Upper lobe of left lung (tissue), 6 donors: ENCODE results near the gene TMEM18. TPM values are rescaled to one million over a fixed set of nuclear protein-coding genes. Genes with fewer than 3 reads are reported as not detected.

Experiments
- ATAC-seq, 2 donors: fragments of 200-7000 bp; cut with Tn5 transposase; one replicate each; pipeline ENCODE4 v1.9.1; 2022; ENCODE audit warnings: mild to moderate bottlenecking in 2 of 2, moderate library complexity in 2 of 2; ENCODE audit not compliant: low FRiP score in 2 of 2
- DNase-seq, 2 donors: peaks; one replicate each; pipeline ENCODE4 v3.0.0-alpha.2; 2019 to 2020
- H3K27ac ChIP-seq, 4 donors: fragments of 200-600 bp; sonication (generic); one replicate each; pipeline ENCODE4 v1.5.1; 2016 to 2019
- H3K27me3 ChIP-seq, 4 donors: fragments of 200-600 bp; sonication (generic); one replicate each; pipeline ENCODE4 v1.5.1; 2017 to 2019
- H3K36me3 ChIP-seq, 4 donors: fragments of 200-600 bp; sonication (generic); one replicate each; pipeline ENCODE4 v1.5.1; 2016 to 2019
- H3K4me1 ChIP-seq, 4 donors: fragments of 200-600 bp; sonication (generic); one replicate each; pipeline ENCODE4 v1.5.1; 2018 to 2019
- H3K4me3 ChIP-seq, 4 donors: fragments of 200-600 bp; sonication (generic); one replicate each; pipeline ENCODE4 v1.5.1; 2017 to 2019; ENCODE audit warnings: mild to moderate bottlenecking in 2 of 4, moderate library complexity in 1 of 4
- H3K9me3 ChIP-seq, 4 donors: fragments of 200-600 bp; sonication (generic); one replicate each; pipeline ENCODE4 v1.5.1; 2018 to 2019
- CTCF ChIP-seq, 6 experiments: fragments of 450-650 bp in 4 of 6; fragments of 200-600 bp in 2 of 6; sonication (generic) in 2 of 6; IDR thresholded peaks; one replicate each; pipeline ENCODE4 v1.5.1; 2016 to 2019; ENCODE audit warnings: antibody characterized with exemption in 6 of 6
- EP300 ChIP-seq, 4 donors: sonication (generic); formaldehyde crosslinking; IDR thresholded peaks; one replicate each; pipeline ENCODE4 v1.5.1; 2017; ENCODE audit warnings: antibody characterized with exemption in 4 of 4, control low read depth in 2 of 4
- POLR2A ChIP-seq, 4 donors: fragments of 450-650 bp; IDR thresholded peaks; one replicate each; pipeline ENCODE4 v1.5.1; 2016 to 2017; ENCODE audit warnings: antibody characterized with exemption in 4 of 4, mild to moderate bottlenecking in 2 of 4
- POLR2AphosphoS5 ChIP-seq, 2 donors: sonication (generic); formaldehyde crosslinking; IDR thresholded peaks; one replicate each; pipeline ENCODE4 v1.5.1; 2017; ENCODE audit warnings: antibody characterized with exemption in 2 of 2
- WGBS, 2 donors: methylation state at CpG; one replicate each; pipeline ENCODE4 v1.1.5; 2017 to 2018; 5-methylcytosine and 5-hydroxymethylcytosine counted together
- total RNA-seq, 6 donors: library from RNA; depleted of rRNA in 4 of 6; stranded (reverse); fragments of >200 nt in 4 of 6; gene quantifications; one replicate each; pipeline versions ENCODE4 v1.1.0 to v1.2.1, GENCODE V29; 2016 to 2021
- donor health status: DM: no; HTN: no; CAD: no; lungs with moderate emphysema.
- donor health status: DM: no; HTN: yes; CAD: no; lungs with severe emphysema.

The TMEM18 gene
- total RNA-seq, 6 donors from 2014 or later: 5.0 to 31.4 (median 17.3) TPM

DNA sequence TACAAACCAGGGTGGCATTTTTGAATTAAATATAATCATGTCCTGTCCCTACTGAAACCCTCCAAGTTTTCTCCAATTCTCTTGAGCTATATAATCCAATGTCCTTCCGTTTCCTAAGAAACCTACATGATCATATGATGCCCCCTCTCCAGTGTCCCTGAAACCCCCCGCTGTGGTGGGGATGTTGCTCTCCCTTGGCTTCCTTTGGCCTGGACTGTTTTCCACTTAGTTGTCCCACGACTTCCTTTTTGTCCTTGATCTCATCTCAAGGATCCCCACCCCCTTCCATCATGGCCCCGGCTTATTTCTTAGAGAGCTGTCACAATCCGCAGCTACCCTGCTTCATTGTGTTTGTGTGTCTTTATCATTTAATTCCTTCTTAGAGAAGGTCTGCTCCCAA, 43.8 kb downstream of the TMEM18 start:
- Histone ChIP-seq H3K27ac (no peak overlapping the region), H3K27me3 (no peaks in the 10 kb centered on the region), H3K4me1 (peaks cover 0 to 8% (median 7%) of the 10 kb centered on the region in 4 donors), H3K36me3 (no peaks in the 10 kb centered on the region), H3K4me3 (no peak overlapping the region), H3K9me3 (no peaks in the 10 kb centered on the region)
- no peak for DNase-seq
- TF ChIP-seq POLR2AphosphoS5 (IDR thresholded peaks at IDR 0.05) (no peak), EP300 (IDR thresholded peaks at IDR 0.05) (no peak), POLR2A (IDR thresholded peaks at IDR 0.05) (no peak), CTCF (IDR thresholded peaks at IDR 0.05) (no peak)
- ATAC-seq: no peak
- 56 to 69% methylated on average over 5 of the region's 5 CpGs for WGBS, 2 donors

DNA sequence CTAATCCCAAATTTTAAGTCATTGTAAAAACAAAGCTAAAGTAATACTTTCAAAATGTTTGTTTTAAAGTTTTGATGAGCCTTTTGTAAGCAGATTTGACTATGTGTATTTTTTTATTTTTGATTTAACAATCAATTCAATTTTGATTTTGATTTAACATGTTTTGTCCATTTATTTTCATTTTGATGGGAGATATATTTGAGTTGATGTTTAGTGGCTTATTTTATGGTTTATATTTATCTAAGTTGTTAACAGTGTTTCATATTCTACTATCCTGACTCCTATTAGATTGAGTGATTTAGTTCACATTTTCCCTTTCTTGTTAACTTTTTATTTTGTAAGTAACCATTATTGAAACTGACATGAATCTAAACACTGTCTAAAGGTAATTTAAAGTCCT, 44.7 kb downstream of the TMEM18 start:
- Histone ChIP-seq H3K4me1 (peaks cover 0 to 8% (median 7%) of the 10 kb centered on the region in 4 donors), H3K36me3 (no peaks in the 10 kb centered on the region), H3K4me3 (no peak overlapping the region), H3K27me3 (no peaks in the 10 kb centered on the region), H3K27ac (no peak overlapping the region), H3K9me3 (no peaks in the 10 kb centered on the region)
- TF ChIP-seq POLR2AphosphoS5 (IDR thresholded peaks at IDR 0.05) (no peak), EP300 (IDR thresholded peaks at IDR 0.05) (no peak), CTCF (IDR thresholded peaks at IDR 0.05) (no peak), POLR2A (IDR thresholded peaks at IDR 0.05) (no peak)
- DNase-seq (no peak), ATAC-seq (no peak)

DNA sequence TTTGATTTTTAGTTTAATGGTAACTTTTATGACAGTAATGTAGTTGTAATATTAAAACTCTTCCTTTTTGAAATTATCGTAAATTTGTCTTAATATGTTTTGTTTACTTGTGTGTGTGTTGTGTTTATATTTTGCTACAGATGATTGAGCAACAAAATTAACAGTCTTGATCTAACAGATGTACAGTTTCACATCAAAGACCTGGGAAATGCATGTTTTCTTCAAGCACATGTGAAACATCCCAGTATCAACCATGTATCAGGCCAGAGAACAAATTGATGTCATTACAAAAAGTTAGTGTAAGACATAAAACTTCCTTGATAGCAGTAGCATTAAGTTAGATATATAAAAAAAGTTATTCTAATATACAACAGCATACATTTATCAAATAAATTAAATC, 45.5 kb downstream of the TMEM18 start:
- Histone ChIP-seq H3K27me3 (no peaks in the 10 kb centered on the region), H3K36me3 (no peaks in the 10 kb centered on the region), H3K27ac (no peak overlapping the region), H3K4me3 (no peak overlapping the region), H3K9me3 (no peaks in the 10 kb centered on the region), H3K4me1 (peaks cover 0 to 5% (median 4%) of the 10 kb centered on the region in 4 donors)
- no peak for DNase-seq
- ATAC-seq: no peak
- TF ChIP-seq POLR2A (IDR thresholded peaks at IDR 0.05): no peak
- TF ChIP-seq POLR2AphosphoS5 (IDR thresholded peaks at IDR 0.05): no peak
- no peak for TF ChIP-seq EP300 (IDR thresholded peaks at IDR 0.05)
- no peak for TF ChIP-seq CTCF (IDR thresholded peaks at IDR 0.05)
- 93 to 95% methylated on average over 1 of the region's 1 CpG for WGBS, 2 donors

- Histone ChIP-seq H3K9me3 (no peaks in the 10 kb centered on the region), H3K4me1 (no peaks in the 10 kb centered on the region), H3K4me3 (no peak overlapping the region), H3K36me3 (no peaks in the 10 kb centered on the region), H3K27me3 (no peaks in the 10 kb centered on the region), H3K27ac (no peak overlapping the region)
- TF ChIP-seq EP300 (IDR thresholded peaks at IDR 0.05) (no peak), CTCF (IDR thresholded peaks at IDR 0.05) (no peak), POLR2AphosphoS5 (IDR thresholded peaks at IDR 0.05) (no peak), POLR2A (IDR thresholded peaks at IDR 0.05) (no peak)
- WGBS, 2 donors: 2% methylated on average over 1 of the region's 1 CpG
- ATAC-seq (no peak), DNase-seq (no peak)
Observed at GRCh38 chr2:630451-631320, 46.5 kb downstream of the TMEM18 start.

- Histone ChIP-seq H3K4me3 (no peak overlapping the region), H3K4me1 (no peaks in the 10 kb centered on the region), H3K36me3 (no peaks in the 10 kb centered on the region), H3K9me3 (no peaks in the 10 kb centered on the region), H3K27ac (no peak overlapping the region), H3K27me3 (no peaks in the 10 kb centered on the region)
- 31 to 33% methylated on average over 2 of the region's 2 CpGs for WGBS, 2 donors
- no peak for ATAC-seq
- no peak for DNase-seq
- TF ChIP-seq POLR2AphosphoS5 (IDR thresholded peaks at IDR 0.05): no peak
- no peak for TF ChIP-seq POLR2A (IDR thresholded peaks at IDR 0.05)
- TF ChIP-seq CTCF (IDR thresholded peaks at IDR 0.05): no peak
- TF ChIP-seq EP300 (IDR thresholded peaks at IDR 0.05): no peak
Observed at GRCh38 chr2:629961-630360, 47.2 kb downstream of the TMEM18 start.
